ENCODE results near the gene TGM6. TPM values are rescaled to one million over a fixed set of nuclear protein-coding genes. Genes with fewer than 3 reads are reported as not detected.

Gene TGM6
- total RNA-seq, 3 donors from 2014 or later: not detected

- TF ChIP-seq CTCF (IDR thresholded peaks at IDR 0.05): no peak
- Histone ChIP-seq H3K9me3 (no peaks in the 10 kb centered on the region), H3K27ac (no peak overlapping the region), H3K4me3 (no peak overlapping the region), H3K4me1 (no peaks in the 10 kb centered on the region), H3K27me3 (no peaks in the 10 kb centered on the region), H3K36me3 (no peaks in the 10 kb centered on the region)
- no peak for DNase-seq (ENCODE audit: low spot score in 2 of 2)
- intact Hi-C loops (cut with DNase I; ENCODE audit: low total_unique reads): no loop called here
These were observed 1.0 kb upstream of the TGM6 start for GRCh38 chr20:2379511-2380229.

GRCh38 chr20:2381303-2381702 lies 602 bp downstream of the TGM6 start:
- H3K9me3 ChIP-seq: no peaks in the 10 kb centered on the region
- TF ChIP-seq POLR2A (IDR thresholded peaks at IDR 0.05): no peak
- TF ChIP-seq POLR2AphosphoS5 (IDR thresholded peaks at IDR 0.05): no peak
- TF ChIP-seq CTCF (IDR thresholded peaks at IDR 0.05): no peak

GRCh38 chr20:2382833-2383232 lies 2.1 kb downstream of the TGM6 start:
- peaks cover 3 to 9% of the 10 kb centered on the region in 2 donors for H3K9me3 ChIP-seq
- TF ChIP-seq CTCF (IDR thresholded peaks at IDR 0.05) (no peak), POLR2A (IDR thresholded peaks at IDR 0.05) (no peak), POLR2AphosphoS5 (IDR thresholded peaks at IDR 0.05) (no peak)
- H3K36me3 ChIP-seq: no peaks in the 10 kb centered on the region
- no peaks in the 10 kb centered on the region for H3K4me1 ChIP-seq
- intact Hi-C loops (cut with DNase I; ENCODE audit: low total_unique reads): no loop called here
- H3K27ac ChIP-seq: no peak overlapping the region
- no peak overlapping the region for H3K4me3 ChIP-seq
- H3K27me3 ChIP-seq: no peaks in the 10 kb centered on the region
- no peak for DNase-seq (ENCODE audit: low spot score in 2 of 2)

More at GRCh38 chr20:2381303-2381702, 602 bp downstream of the TGM6 start:
- Histone ChIP-seq H3K4me1 (no peaks in the 10 kb centered on the region), H3K36me3 (no peaks in the 10 kb centered on the region), H3K27me3 (no peaks in the 10 kb centered on the region), H3K27ac (no peak overlapping the region), H3K4me3 (no peak overlapping the region)
- intact Hi-C loops (cut with DNase I; ENCODE audit: low total_unique reads): no loop called here
- DNase-seq (ENCODE audit: low spot score in 2 of 2): no peak

- Histone ChIP-seq H3K4me3 (no peak overlapping the region), H3K36me3 (no peaks in the 10 kb centered on the region), H3K27me3 (no peaks in the 10 kb centered on the region), H3K9me3 (peaks cover 4 to 19% of the 10 kb centered on the region in 2 donors), H3K27ac (no peak overlapping the region), H3K4me1 (no peaks in the 10 kb centered on the region)
- intact Hi-C loops (cut with DNase I; ENCODE audit: low total_unique reads): no loop called here
- no peak for DNase-seq (ENCODE audit: low spot score in 2 of 2)
- TF ChIP-seq CTCF (IDR thresholded peaks at IDR 0.05) (no peak), POLR2AphosphoS5 (IDR thresholded peaks at IDR 0.05) (no peak), POLR2A (IDR thresholded peaks at IDR 0.05) (no peak)
These were observed 4.3 kb downstream of the TGM6 start for GRCh38 chr20:2385026-2385425.

- no peaks in the 10 kb centered on the region for H3K27me3 ChIP-seq
- TF ChIP-seq CTCF (IDR thresholded peaks at IDR 0.05) (no peak), POLR2A (IDR thresholded peaks at IDR 0.05) (no peak), POLR2AphosphoS5 (IDR thresholded peaks at IDR 0.05) (no peak)
- H3K4me1 ChIP-seq: no peaks in the 10 kb centered on the region
- intact Hi-C loops (cut with DNase I; ENCODE audit: low total_unique reads): no loop called here
- DNase-seq (ENCODE audit: low spot score in 2 of 2): no peak
- H3K9me3 ChIP-seq: peaks cover 4 to 19% of the 10 kb centered on the region in 2 donors
- H3K4me3 ChIP-seq: no peak overlapping the region
- H3K27ac ChIP-seq: no peak overlapping the region
- no peaks in the 10 kb centered on the region for H3K36me3 ChIP-seq
These were observed 4.8 kb downstream of the TGM6 start for GRCh38 chr20:2385496-2385895.

All from breast epithelium (tissue), 4 donors.